Osteoblast (primary cell): ENCODE data around the gene DZIP3. TPM values are rescaled to one million over a fixed set of nuclear protein-coding genes. Genes with fewer than 3 reads are reported as not detected.

ENCODE experiments used
- DNase-seq: peaks from one replicate; pipeline ENCODE4 v3.0.0; 2011; ENCODE audit warnings: low spot score, mixed read lengths; ENCODE audit not compliant: insufficient read length; ENCODE audit errors: missing footprints
- H2AFZ ChIP-seq: 2 replicates; pipeline ENCODE4 v1.6.0; 2011; ENCODE audit warnings: mild to moderate bottlenecking, low read length
- H3K27ac ChIP-seq: 2 replicates; pipeline ENCODE4 v1.5.1; 2011; ENCODE audit warnings: mild to moderate bottlenecking, low read depth, low read length, moderate library complexity
- H3K27me3 ChIP-seq: 2 replicates; pipeline ENCODE4 v1.6.0; 2012; ENCODE audit warnings: mild to moderate bottlenecking, control low read depth, inconsistent platforms, low read length, moderate library complexity; ENCODE audit not compliant: insufficient read depth
- H3K36me3 ChIP-seq: 2 replicates; pipeline ENCODE4 v1.5.1; 2011; ENCODE audit warnings: mild to moderate bottlenecking, low read length, control low read depth, moderate library complexity; ENCODE audit not compliant: insufficient read depth
- H3K4me1 ChIP-seq: 2 replicates; pipeline ENCODE4 v1.5.1; 2011; ENCODE audit warnings: mild to moderate bottlenecking, low read length, control low read depth, moderate library complexity; ENCODE audit not compliant: insufficient read depth
- H3K4me2 ChIP-seq: 2 replicates; pipeline ENCODE4 v1.6.0; 2011; ENCODE audit warnings: mild to moderate bottlenecking, low read length; ENCODE audit not compliant: insufficient read depth
- H3K4me3 ChIP-seq: fragments of 200-600 bp; sonication (generic); 3 replicates; pipeline ENCODE4 v1.5.1; 2012; ENCODE audit warnings: mild to moderate bottlenecking, low read length, inconsistent platforms; ENCODE audit not compliant: insufficient read depth
- H3K79me2 ChIP-seq: 2 replicates; pipeline ENCODE4 v1.6.0; 2012; ENCODE audit warnings: mild to moderate bottlenecking, low read length, control low read depth, inconsistent platforms; ENCODE audit not compliant: insufficient read depth
- H3K9me3 ChIP-seq: 2 replicates; pipeline ENCODE4 v1.5.1; 2011; ENCODE audit warnings: low read depth, low read length, control low read depth
- H4K20me1 ChIP-seq: 2 replicates; pipeline ENCODE4 v1.6.0; 2012; ENCODE audit warnings: mild to moderate bottlenecking, low read length, control low read depth; ENCODE audit not compliant: insufficient read depth
- CTCF ChIP-seq: IDR thresholded peaks from 2 replicates; pipeline ENCODE4 v1.5.1; 2011; ENCODE audit warnings: mild to moderate bottlenecking, low read depth, low read length, moderate library complexity; ENCODE audit errors: extremely low read depth
- total RNA-seq: library from RNA; depleted of rRNA; stranded (reverse); fragments of >200 nt; gene quantifications from 2 replicates; pipeline ENCODE4 v1.2.3, GENCODE V29; 2012

DZIP3 gene
- total RNA-seq, 1 donor: 12.3 TPM

GRCh38 chr3:108718454-108718853, 128.9 kb downstream of the DZIP3 start:
- no peak overlapping the region for H2AFZ ChIP-seq
- no peak overlapping the region for H3K27ac ChIP-seq
- no peaks in the 10 kb centered on the region for H3K79me2 ChIP-seq
- no peaks in the 10 kb centered on the region for H4K20me1 ChIP-seq
- no peak overlapping the region for H3K4me3 ChIP-seq
- no peak for TF ChIP-seq CTCF
- no peak overlapping the region for H3K4me2 ChIP-seq
- no peaks in the 10 kb centered on the region for H3K9me3 ChIP-seq
- H3K36me3 ChIP-seq: no peaks in the 10 kb centered on the region
- H3K4me1 ChIP-seq: no peaks in the 10 kb centered on the region
- H3K27me3 ChIP-seq: no peaks in the 10 kb centered on the region
- DNase-seq: no peak

GRCh38 chr3:108719178-108719806, 129.8 kb downstream of the DZIP3 start:
- no peak overlapping the region for H3K27ac ChIP-seq
- no peaks in the 10 kb centered on the region for H3K79me2 ChIP-seq
- no peak for DNase-seq
- H3K4me1 ChIP-seq: no peaks in the 10 kb centered on the region
- no peak overlapping the region for H3K4me3 ChIP-seq
- no peak overlapping the region for H2AFZ ChIP-seq
- no peaks in the 10 kb centered on the region for H3K9me3 ChIP-seq
- TF ChIP-seq CTCF: no peak
- H3K27me3 ChIP-seq: no peaks in the 10 kb centered on the region
- H3K36me3 ChIP-seq: no peaks in the 10 kb centered on the region
- H3K4me2 ChIP-seq: no peak overlapping the region
- no peaks in the 10 kb centered on the region for H4K20me1 ChIP-seq

GRCh38 chr3:108722724-108723123, 133.2 kb downstream of the DZIP3 start:
- H3K4me1 ChIP-seq: no peaks in the 10 kb centered on the region
- H3K9me3 ChIP-seq: no peaks in the 10 kb centered on the region
- no peak for TF ChIP-seq CTCF
- H4K20me1 ChIP-seq: no peaks in the 10 kb centered on the region
- no peak overlapping the region for H2AFZ ChIP-seq
- H3K27me3 ChIP-seq: no peaks in the 10 kb centered on the region
- no peak overlapping the region for H3K27ac ChIP-seq
- DNase-seq: no peak
- no peaks in the 10 kb centered on the region for H3K36me3 ChIP-seq
- no peak overlapping the region for H3K4me3 ChIP-seq
- H3K79me2 ChIP-seq: no peaks in the 10 kb centered on the region
- H3K4me2 ChIP-seq: no peak overlapping the region

- H3K27ac ChIP-seq: no peak overlapping the region
- H3K9me3 ChIP-seq: no peaks in the 10 kb centered on the region
- H3K4me2 ChIP-seq: no peak overlapping the region
- DNase-seq: no peak
- TF ChIP-seq CTCF: no peak
- H3K36me3 ChIP-seq: no peaks in the 10 kb centered on the region
- H2AFZ ChIP-seq: no peak overlapping the region
- no peaks in the 10 kb centered on the region for H3K79me2 ChIP-seq
- no peaks in the 10 kb centered on the region for H3K27me3 ChIP-seq
- H3K4me1 ChIP-seq: no peaks in the 10 kb centered on the region
- no peak overlapping the region for H3K4me3 ChIP-seq
- H4K20me1 ChIP-seq: no peaks in the 10 kb centered on the region
Observed at GRCh38 chr3:108724101-108724500, 134.6 kb downstream of the DZIP3 start.
